Endothelial cell of umbilical vein (primary cell): ENCODE measurements around the gene NUCKS1. TPM values are rescaled to one million over a fixed set of nuclear protein-coding genes. Genes with fewer than 3 reads are reported as not detected.

Source experiments
- BruUV-seq: library from RNA; stranded (reverse); fragments of 400-500 nt; replicated peaks from 2 replicates; lab custom pipeline; 2021; lab: Mats Ljungman, UMichigan
- CTCF ChIA-PET: fragments of 300-600, 350-600 bp; sonication (Branson Sonifier 250); formaldehyde crosslinking; loops from one replicate; lab custom pipeline; 2021; ENCODE audit warnings: antibody characterized with exemption, inconsistent platforms; lab: Charles Lee
- POLR2A ChIA-PET: fragments of 300-600, 350-600 bp; sonication (Branson Sonifier 250); formaldehyde crosslinking; loops from one replicate; lab custom pipeline; 2021; ENCODE audit warnings: antibody characterized with exemption, inconsistent platforms; lab: Charles Lee
- DNase-seq: peaks from one replicate; pipeline ENCODE4 v3.0.0-alpha.2; 2011; ENCODE audit warnings: low read depth, low spot score
- FAIRE-seq: peaks from 2 replicates; lab custom pipeline; 2011; peaks lifted over from hg19 to GRCh38; lab: Jason Lieb, UNC
- H2AFZ ChIP-seq: 2 replicates; pipeline ENCODE4 v1.6.0; 2012; ENCODE audit warnings: low read depth, low read length, control low read depth, inconsistent platforms
- H3K27ac ChIP-seq: 2 replicates; pipeline ENCODE4 v1.5.1; 2011; ENCODE audit warnings: low read depth, mild to moderate bottlenecking, control low read depth, low read length, moderate library complexity; ENCODE audit not compliant: insufficient read depth
- H3K27me3 ChIP-seq, 2 experiments: 2 replicates each; pipeline versions ENCODE4 v1.6.0 to v1.6.1; 2011; ENCODE audit warnings: low read length in 2 of 2, mixed read lengths in 1 of 2; ENCODE audit not compliant: control insufficient read depth in 2 of 2, insufficient read depth in 2 of 2
- H3K36me3 ChIP-seq, 2 experiments: 2 replicates in 1 of 2; 3 replicates in 1 of 2; pipeline ENCODE4 v1.5.1; 2011; ENCODE audit warnings: low read length in 2 of 2, mild to moderate bottlenecking in 1 of 2, moderate library complexity in 1 of 2; ENCODE audit not compliant: control insufficient read depth in 2 of 2, insufficient read depth in 2 of 2; ENCODE audit errors: extremely low read depth in 1 of 2
- H3K4me1 ChIP-seq: 3 replicates; pipeline ENCODE4 v1.5.1; 2011; ENCODE audit warnings: mild to moderate bottlenecking, low read length; ENCODE audit not compliant: control insufficient read depth, insufficient read depth; ENCODE audit errors: extremely low read depth
- H3K4me2 ChIP-seq: 2 replicates; pipeline ENCODE4 v1.6.1; 2011; ENCODE audit warnings: low read length, control low read depth, mixed read lengths; ENCODE audit not compliant: insufficient read depth
- H3K4me3 ChIP-seq, 3 experiments: fragments of 200-600 bp in 1 of 3; sonication (generic), shearing (Covaris generic) in 1 of 3; replicated peaks in 1 of 3; 2 replicates each; pipeline ENCODE4 v1.5.1; 2011 to 2016; ENCODE audit warnings: control low read depth in 3 of 3, low read length in 3 of 3, mild to moderate bottlenecking in 2 of 3, inconsistent platforms in 1 of 3, low read depth in 1 of 3, moderate library complexity in 1 of 3; ENCODE audit not compliant: insufficient read depth in 1 of 3
- H3K79me2 ChIP-seq: 2 replicates; pipeline ENCODE4 v1.6.0; 2012; ENCODE audit warnings: low read length, inconsistent platforms; ENCODE audit not compliant: control insufficient read depth, insufficient read depth
- H3K9ac ChIP-seq: replicated peaks from 2 replicates; pipeline ENCODE3; 2011; ENCODE audit warnings: low read length, control low read depth; ENCODE audit not compliant: insufficient read depth; ENCODE audit errors: extremely low read depth
- H3K9me1 ChIP-seq: replicated peaks from 3 replicates; pipeline ENCODE4 v1.6.0; 2011; ENCODE audit warnings: mild to moderate bottlenecking, low read length; ENCODE audit not compliant: control insufficient read depth, insufficient read depth; ENCODE audit errors: extremely low read depth
- H3K9me3 ChIP-seq: replicated peaks from 2 replicates; pipeline ENCODE4 v1.5.1; 2012; ENCODE audit warnings: low read length, inconsistent platforms; ENCODE audit not compliant: control insufficient read depth, insufficient read depth
- H4K20me1 ChIP-seq: replicated peaks from 2 replicates; pipeline ENCODE3; 2011; ENCODE audit warnings: mild to moderate bottlenecking, low read length; ENCODE audit not compliant: control insufficient read depth, insufficient read depth; ENCODE audit errors: extremely low read depth
- CTCF ChIP-seq, 2 donors: IDR thresholded peaks; 1 replicate in 1 of 2; 2 replicates in 1 of 2; pipeline ENCODE4 v1.5.1; 2011; ENCODE audit warnings: low read length in 2 of 2, mild to moderate bottlenecking in 2 of 2, moderate library complexity in 2 of 2, control low read depth in 1 of 2, inconsistent platforms in 1 of 2, low read depth in 1 of 2; ENCODE audit not compliant: insufficient read depth in 1 of 2; ENCODE audit errors: extremely low read depth in 1 of 2
- EZH2 ChIP-seq: IDR thresholded peaks from 2 replicates; pipeline ENCODE4 v1.6.1; 2012; ENCODE audit warnings: borderline replicate concordance, low read depth, mild to moderate bottlenecking, moderate library complexity, low read length, inconsistent platforms; ENCODE audit not compliant: severe bottlenecking
- FOS ChIP-seq: IDR thresholded peaks from 2 replicates; pipeline ENCODE4 v1.6.1; 2011; ENCODE audit warnings: mild to moderate bottlenecking, low read length, moderate library complexity, borderline replicate concordance; ENCODE audit not compliant: insufficient read depth
- GATA2 ChIP-seq: IDR thresholded peaks from 2 replicates; pipeline ENCODE4 v1.7.0; 2011; ENCODE audit warnings: low read depth, mild to moderate bottlenecking, moderate library complexity, mixed read lengths, low read length; ENCODE audit not compliant: insufficient read length, insufficient read depth
- MAX ChIP-seq: IDR thresholded peaks from 2 replicates; pipeline ENCODE4 v1.6.1; 2011; ENCODE audit not compliant: insufficient read depth, insufficient read length
- MYC ChIP-seq: IDR thresholded peaks from one replicate; pipeline ENCODE4 v1.6.1; 2011; ENCODE audit warnings: mild to moderate bottlenecking, low read depth, low read length
- POLR2A ChIP-seq: IDR thresholded peaks from 2 replicates; pipeline ENCODE4 v1.6.1; 2012; ENCODE audit warnings: low read depth, mild to moderate bottlenecking, control low read depth, low read length
- POLR2AphosphoS5 ChIP-seq: IDR thresholded peaks from 2 replicates; pipeline ENCODE4 v1.6.1; 2012; ENCODE audit warnings: low read depth, mild to moderate bottlenecking, control low read depth, low read length, moderate library complexity; ENCODE audit not compliant: insufficient read depth
- dilution Hi-C: fragments of 300-500 bp; cut with MboI; formaldehyde crosslinking; loops from one replicate; pipeline ENCODE4 v1.15.0; 2019; ENCODE audit warnings: low sequenced_read_pairs; ENCODE audit not compliant: extremely low pct_ligation_motif_present
- intact Hi-C: fragments of 100-400 bp; cut with micrococcal nuclease; formaldehyde crosslinking; loops from one replicate; pipeline ENCODE4 v1.10.0; 2022
- polyA plus RNA-seq, 4 experiments: library from polyadenylated mRNA; depleted of rRNA in 3 of 4; stranded (reverse) in 3 of 4; unstranded in 1 of 4; fragments of >200 nt; gene quantifications; 2 replicates each; pipeline versions ENCODE4 v1.2.1 to v1.2.3, GENCODE V29; 2011 to 2012; ENCODE audit warnings: missing spikeins in 1 of 4
- total RNA-seq: library from RNA; stranded (reverse); gene quantifications from 2 replicates; pipeline ENCODE4 v1.2.3, GENCODE V29; 2021

The NUCKS1 gene
- total and polyA plus RNA-seq, 2 donors (not counting 3 experiments of a cell fraction or from before 2014, with no cell fraction given) = 53.7 to 282 TPM

- no peaks in the 10 kb centered on the region for H3K27me3 ChIP-seq
- H4K20me1 ChIP-seq = no peaks in the 10 kb centered on the region
- peak; percentile 90 for FAIRE-seq
- dilution Hi-C loops (no loop called here), intact Hi-C loops (loop anchor here (1.0 kb wide), 1 partner anchor 25 kb away; the partner anchor contains the start of gene NUCKS1)
- TF ChIP-seq MAX (peak; percentile 84), FOS (no peak), POLR2AphosphoS5 (peak; percentile 25), MYC (no peak), POLR2A (peak; percentile 49), CTCF (IDR thresholded peaks at IDR 0.05; ENCODE audit: extremely low read depth in 1 of 2, insufficient read depth in 1 of 2, low read depth in 1 of 2, low read length in 2 of 2) (no peak), GATA2 (no peak), EZH2 (no peak)
- peak within 1 kb of the TSS; percentile 39 for H3K9ac ChIP-seq
- no peaks in the 10 kb centered on the region for H3K9me3 ChIP-seq
- no peaks in the 10 kb centered on the region for H3K9me1 ChIP-seq
- H3K4me1 ChIP-seq = peaks cover 8% of the 10 kb centered on the region
- BruUV-seq = no TSS peak
- peak within 1 kb of the TSS; percentile 87 for H3K4me2 ChIP-seq
- CTCF ChIA-PET = interaction anchor here (1.0 to 5.5 kb wide), 8 partner anchors 10 to 202 kb away, joined by 3 to 30 read pairs (median 6); no protein-coding TSS in a partner anchor
- peak; percentile 89 for DNase-seq
- peak within 1 kb of the TSS; percentile 69 for H2AFZ ChIP-seq
- POLR2A ChIA-PET = no interaction called here
- H3K27ac ChIP-seq = peak within 1 kb of the TSS; percentile 1
- H3K36me3 ChIP-seq = peaks cover 0 to 2% of the 10 kb centered on the region in 2 experiments
- no peaks in the 10 kb centered on the region for H3K79me2 ChIP-seq
- H3K4me3 ChIP-seq = peak within 1 kb of the TSS; percentile 55 to 88 (median 59)
These were observed 25.2 kb upstream of the NUCKS1 start, which contains the start of gene RAB29 for GRCh38 chr1:205775015-205775716. RAB29 (minus strand) TSS chr1:205775482; CDS start chr1:205774956, 526 bp downstream.
